WTC11 (cell line): ENCODE results near the gene GLMN. TPM values are rescaled to one million over a fixed set of nuclear protein-coding genes. Genes with fewer than 3 reads are reported as not detected.
"Not testable (repeated sequence)": the region's sequence is repeated elsewhere in the genome, so short reads cannot be mapped to it uniquely, and the experiment has no call there.

ENCODE experiments used
- ATAC-seq: fragments of 200-7000 bp; cut with Tn5 transposase; 2 replicates; pipeline ENCODE4 v1.10.0; 2021; ENCODE audit warnings: mild to moderate bottlenecking, moderate library complexity
- CTCF ChIA-PET: fragments of 300-600 bp; sonication (Branson Sonifier 250); formaldehyde crosslinking; loops from one replicate; lab custom pipeline; 2021; ENCODE audit warnings: antibody characterized with exemption; lab: Charles Lee
- POLR2A ChIA-PET: fragments of 350-600 bp; sonication (Branson Sonifier 250); formaldehyde crosslinking; loops from one replicate; lab custom pipeline; 2021; ENCODE audit warnings: antibody characterized with exemption; lab: Charles Lee
- DNase-seq: peaks from one replicate; pipeline ENCODE4 v3.0.0; 2021; ENCODE audit warnings: low spot score
- H3K27ac Mint-ChIP-seq: 2 replicates; pipeline ENCODE4 v1.8.0; 2021; ENCODE audit warnings: mixed read lengths
- H3K27me3 Mint-ChIP-seq: 2 replicates; pipeline ENCODE4 v1.8.0; 2021; ENCODE audit warnings: low read depth, mild to moderate bottlenecking, moderate library complexity, mixed read lengths
- H3K36me3 Mint-ChIP-seq: 2 replicates; pipeline ENCODE4 v1.8.0; 2021; ENCODE audit warnings: mixed read lengths
- H3K4me1 Mint-ChIP-seq: 2 replicates; pipeline ENCODE4 v1.8.0; 2022; ENCODE audit warnings: mixed read lengths
- H3K4me3 Mint-ChIP-seq: 2 replicates; pipeline ENCODE4 v1.8.0; 2021; ENCODE audit warnings: mild to moderate bottlenecking, moderate library complexity, mixed read lengths
- H3K9me3 Mint-ChIP-seq: 2 replicates; pipeline ENCODE4 v1.8.0; 2021; ENCODE audit warnings: mixed read lengths
- ATF2 ChIP-seq: sonication (generic); formaldehyde crosslinking; IDR thresholded peaks from 2 replicates; pipeline ENCODE4 v1.8.1; 2022; ENCODE audit warnings: low read depth, missing genetic modification reagents, borderline replicate concordance
- ATF3 ChIP-seq: sonication (generic); formaldehyde crosslinking; conservative IDR thresholded peaks from 2 replicates; pipeline ENCODE4 v1.8.1; 2022; ENCODE audit warnings: mild to moderate bottlenecking, missing genetic modification reagents
- ATF6 ChIP-seq: sonication (generic); formaldehyde crosslinking; IDR thresholded peaks from 2 replicates; pipeline ENCODE4 v1.8.1; 2023; ENCODE audit warnings: mild to moderate bottlenecking, missing genetic modification reagents
- ESRRA ChIP-seq: sonication (generic); formaldehyde crosslinking; IDR thresholded peaks from 2 replicates; pipeline ENCODE4 v1.8.1; 2022; ENCODE audit warnings: mild to moderate bottlenecking, missing genetic modification reagents, borderline replicate concordance
- GABPB1 ChIP-seq: sonication (generic); formaldehyde crosslinking; IDR thresholded peaks from 2 replicates; pipeline ENCODE4 v1.8.1; 2023; ENCODE audit warnings: mild to moderate bottlenecking, missing genetic modification reagents
- HMGA2 ChIP-seq: fragments of 250-450 bp; sonication (Bioruptor Pico); IDR thresholded peaks from 2 replicates; pipeline ENCODE4 v1.4.0; 2021; ENCODE audit warnings: mild to moderate bottlenecking, moderate library complexity
- IRF1 ChIP-seq: sonication (generic); formaldehyde crosslinking; IDR thresholded peaks from 2 replicates; pipeline ENCODE4 v1.8.0; 2023; ENCODE audit warnings: missing genetic modification reagents
- IRF2 ChIP-seq: sonication (generic); formaldehyde crosslinking; IDR thresholded peaks from 2 replicates; pipeline ENCODE4 v1.8.0; 2022; ENCODE audit warnings: low read depth, missing genetic modification reagents, borderline replicate concordance
- JAZF1 ChIP-seq: fragments of 250-450 bp; sonication (Bioruptor Pico); IDR thresholded peaks from 2 replicates; pipeline ENCODE4 v1.9.0; 2021; ENCODE audit warnings: moderate library complexity, mild to moderate bottlenecking, inconsistent platforms
- JUN ChIP-seq: sonication (generic); formaldehyde crosslinking; IDR thresholded peaks from 2 replicates; pipeline ENCODE4 v1.8.0; 2023; ENCODE audit warnings: mild to moderate bottlenecking, missing genetic modification reagents
- MLX ChIP-seq: sonication (generic); formaldehyde crosslinking; IDR thresholded peaks from 2 replicates; pipeline ENCODE4 v1.8.1; 2023; ENCODE audit warnings: mild to moderate bottlenecking, missing genetic modification reagents, moderate library complexity
- NR1H2 ChIP-seq: sonication (generic); formaldehyde crosslinking; IDR thresholded peaks from 2 replicates; pipeline ENCODE4 v1.9.0; 2021; ENCODE audit warnings: mild to moderate bottlenecking, moderate library complexity, missing genetic modification reagents
- NR2C2 ChIP-seq: sonication (generic); formaldehyde crosslinking; IDR thresholded peaks from 2 replicates; pipeline ENCODE4 v1.8.0; 2022; ENCODE audit warnings: mild to moderate bottlenecking, missing genetic modification reagents
- SP1 ChIP-seq: sonication (generic); formaldehyde crosslinking; conservative IDR thresholded peaks from 2 replicates; pipeline ENCODE4 v1.8.1; 2022; ENCODE audit warnings: missing genetic modification reagents
- TEAD4 ChIP-seq: sonication (generic); formaldehyde crosslinking; IDR thresholded peaks from 2 replicates; pipeline ENCODE4 v1.8.0; 2022; ENCODE audit warnings: mild to moderate bottlenecking, missing genetic modification reagents
- ZNF232 ChIP-seq: sonication (generic); formaldehyde crosslinking; IDR thresholded peaks from 2 replicates; pipeline ENCODE4 v1.8.0; 2022; ENCODE audit warnings: mild to moderate bottlenecking, missing genetic modification reagents
- ZNF281 ChIP-seq: sonication (generic); formaldehyde crosslinking; IDR thresholded peaks from 2 replicates; pipeline ENCODE4 v1.8.0; 2023; ENCODE audit warnings: mild to moderate bottlenecking, missing genetic modification reagents
- total RNA-seq: library from RNA; stranded (reverse); gene quantifications from 3 replicates; pipeline ENCODE4 v1.2.3, GENCODE V29; 2021

The GLMN gene
- total RNA-seq, 1 experiment from 2014 or later = 20.9 TPM

GRCh38 chr1:92273039-92273438 lies 25.7 kb downstream of the GLMN start (continued):
- TF ChIP-seq ATF2 (CRISPR knock-in tag) (no peak), ATF6 (no peak), NR2C2 (CRISPR knock-in tag) (no peak), SP1 (CRISPR knock-in tag) (no peak), ZNF232 (CRISPR knock-in tag) (no peak), HMGA2 (CRISPR knock-in tag) (no peak)
- TF ChIP-seq, all 79 proteins: peak for 0

- Mint-ChIP-seq H3K4me3 (no peak overlapping the region), H3K4me1 (no peaks in the 10 kb centered on the region), H3K27ac (no peak overlapping the region), H3K9me3 (no peaks in the 10 kb centered on the region)
- POLR2A ChIA-PET = no interaction called here
- no peak for ATAC-seq
- no peak for TF ChIP-seq NR1H2 (CRISPR knock-in tag)
- no peak for TF ChIP-seq JAZF1 (CRISPR knock-in tag)
- no peak for TF ChIP-seq ATF3 (CRISPR knock-in tag)
- TF ChIP-seq ESRRA = no peak
- no peak for TF ChIP-seq MLX (CRISPR knock-in tag)
- TF ChIP-seq GABPB1 (CRISPR knock-in tag) = no peak
- TF ChIP-seq, all 79 proteins: peak for 0
- no peaks in the 10 kb centered on the region for H3K27me3 Mint-ChIP-seq
- DNase-seq = no peak
- CTCF ChIA-PET = interaction anchor here (0.5 kb wide), 1 partner anchor 253 kb away, joined by 4 read pairs; no protein-coding TSS in a partner anchor
- peaks cover 46% of the 10 kb centered on the region for H3K36me3 Mint-ChIP-seq
Observed at GRCh38 chr1:92262516-92262915, 36.3 kb downstream of the GLMN start.

GRCh38 chr1:92259350-92259749 lies 39.4 kb downstream of the GLMN start:
- H3K4me1 Mint-ChIP-seq = no peaks in the 10 kb centered on the region
- DNase-seq (no peak), ATAC-seq (no peak)
- H3K27ac Mint-ChIP-seq = no peak overlapping the region
- H3K9me3 Mint-ChIP-seq = no peaks in the 10 kb centered on the region
- H3K4me3 Mint-ChIP-seq = no peak overlapping the region
- ChIA-PET CTCF (no interaction called here), POLR2A (no interaction called here)
- H3K36me3 Mint-ChIP-seq = peaks cover 56% of the 10 kb centered on the region
- H3K27me3 Mint-ChIP-seq = no peaks in the 10 kb centered on the region
- TF ChIP-seq JUN = no peak
- no peak for TF ChIP-seq IRF2 (CRISPR knock-in tag)
- no peak for TF ChIP-seq ZNF281
- no peak for TF ChIP-seq TEAD4 (CRISPR knock-in tag)
- TF ChIP-seq IRF1 (CRISPR knock-in tag) = no peak

GRCh38 chr1:92254714-92255113 lies 44.1 kb downstream of the GLMN start:
- H3K4me1 Mint-ChIP-seq, ATAC-seq, H3K27ac Mint-ChIP-seq, H3K4me3 Mint-ChIP-seq, DNase-seq, H3K9me3 Mint-ChIP-seq, H3K27me3 Mint-ChIP-seq, POLR2A ChIA-PET: not testable (repeated sequence)
- CTCF ChIA-PET = interaction anchor here (1.2 kb wide), 1 partner anchor 257 kb away, joined by 3 read pairs; no protein-coding TSS in a partner anchor
- H3K36me3 Mint-ChIP-seq = peaks cover 43% of the 10 kb centered on the region
